GM18505 (cell line): ENCODE data around the gene FAT1.
"Not testable (repeated sequence)": the region's sequence is repeated elsewhere in the genome, so short reads cannot be mapped to it uniquely, and the experiment has no call there.

Experiments used
- ATAC-seq: cut with Tn5 transposase; IDR thresholded peaks from one replicate; pipeline ENCODE4 v1.9.1; 2021; ENCODE audit not compliant: unreplicated experiment
- POLR2A ChIP-seq: IDR thresholded peaks from 4 replicates; pipeline ENCODE4 v1.6.1; 2011; ENCODE audit warnings: borderline replicate concordance; ENCODE audit not compliant: insufficient read depth, insufficient read length; ENCODE audit errors: extremely low read depth

FAT1 gene

DNA sequence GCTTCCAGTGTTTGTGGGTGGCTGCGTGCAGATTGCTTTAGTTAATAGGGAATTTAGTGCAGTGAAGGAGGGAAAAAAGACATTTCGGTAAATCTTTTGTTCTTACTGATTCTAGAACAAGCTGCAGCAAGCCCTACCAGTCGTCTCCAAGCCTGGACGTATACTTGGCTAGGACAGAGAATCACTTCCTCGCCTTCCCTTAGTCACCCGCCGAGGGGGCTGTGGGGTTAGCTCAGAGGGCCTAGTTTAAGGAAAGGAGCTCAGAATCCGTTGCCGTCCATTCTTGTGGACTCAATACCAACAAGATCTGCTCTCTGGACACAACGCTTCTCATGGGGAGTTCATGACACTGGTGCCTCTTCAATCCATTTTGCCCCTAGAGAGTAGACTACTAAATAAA lies 36.3 kb upstream of the FAT1 start:
- no peak for ATAC-seq
- no peak for TF ChIP-seq POLR2A

DNA sequence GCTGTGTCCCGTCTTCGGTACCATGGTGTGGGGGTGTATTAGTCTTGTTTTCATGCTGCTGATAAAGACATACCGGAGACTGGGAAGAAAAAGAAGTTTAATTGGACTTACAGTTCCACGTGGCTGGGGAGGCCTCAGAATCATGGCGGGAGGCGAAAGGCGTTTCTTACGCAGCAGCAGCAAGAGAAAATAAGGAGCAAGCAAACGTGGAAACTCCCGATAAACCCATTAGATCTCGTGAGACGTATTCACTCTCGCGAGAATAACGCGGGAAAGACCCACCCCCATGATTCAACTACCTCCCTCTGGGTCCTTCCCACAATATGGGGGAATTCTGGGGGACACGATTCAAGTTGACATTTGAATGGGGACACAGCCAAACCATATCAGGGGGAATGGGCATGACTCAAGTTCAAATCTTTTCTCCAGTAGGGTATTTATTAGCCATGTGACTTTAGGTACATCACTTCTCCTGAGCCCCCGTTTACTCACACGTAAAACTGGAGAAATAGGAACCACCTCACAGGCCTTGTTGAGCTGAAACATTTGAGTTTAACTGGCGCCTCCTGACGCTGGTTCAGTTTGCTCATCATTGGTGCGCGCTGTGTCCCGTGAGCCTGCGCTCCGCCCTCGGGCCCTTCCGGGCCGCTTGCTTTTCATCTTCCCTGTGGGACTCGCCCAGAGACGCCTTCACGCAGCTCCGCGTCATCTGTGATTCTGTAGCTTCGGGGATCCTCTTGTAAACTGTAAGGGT lies 35.5 kb upstream of the FAT1 start:
- no peak for ATAC-seq
- no peak for TF ChIP-seq POLR2A

DNA sequence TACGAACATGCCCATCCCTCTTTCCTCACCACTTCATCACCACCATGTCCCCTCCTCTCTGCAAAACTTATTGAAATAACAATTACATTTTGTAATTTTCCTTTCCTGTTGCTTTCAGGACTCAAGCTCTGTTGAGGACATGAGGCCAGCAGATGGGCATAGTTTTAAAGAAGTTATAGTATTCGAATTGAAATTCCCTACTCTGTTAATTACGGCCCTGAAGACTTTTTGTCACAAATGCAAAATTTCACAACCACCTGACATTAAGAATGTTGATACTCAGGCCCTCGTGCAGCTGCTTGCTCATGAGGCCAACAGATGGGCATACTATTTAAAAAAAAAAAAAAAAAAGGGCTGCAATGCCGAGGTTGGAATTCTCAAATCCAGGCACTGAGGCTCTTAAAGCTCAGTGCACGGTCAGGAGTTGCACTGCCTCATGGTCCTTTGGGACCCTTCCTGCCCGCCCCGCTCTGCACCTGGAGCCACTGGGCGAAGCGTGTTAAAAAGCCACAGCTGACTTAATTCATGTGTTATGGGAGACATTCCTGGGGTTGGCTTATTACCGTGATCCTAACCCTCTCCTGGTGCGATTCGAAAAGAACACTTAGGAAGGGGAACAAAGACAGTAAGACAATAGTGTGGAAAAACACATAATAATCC lies 34.2 kb upstream of the FAT1 start:
- no peak for ATAC-seq
- no peak for TF ChIP-seq POLR2A

DNA sequence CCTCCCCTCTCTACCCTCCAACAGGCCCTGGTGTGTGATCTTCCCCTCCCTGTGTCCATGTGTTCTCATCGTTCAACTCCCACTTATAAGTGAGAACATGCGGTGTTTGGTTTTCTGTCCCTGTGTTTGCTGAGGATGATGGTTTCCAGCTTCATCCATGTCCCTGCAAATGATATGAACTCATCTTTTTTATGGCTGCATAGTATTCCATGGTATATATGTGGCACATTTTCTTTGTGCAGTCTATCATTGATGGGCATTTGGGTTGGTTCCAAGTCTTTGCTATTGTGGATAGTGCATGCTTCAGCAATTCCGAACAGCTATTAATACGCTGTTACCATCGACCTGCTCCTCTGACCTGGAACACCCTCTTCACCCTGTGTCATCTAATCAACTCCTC lies 32.9 kb upstream of the FAT1 start:
- ATAC-seq = not testable (repeated sequence)

DNA sequence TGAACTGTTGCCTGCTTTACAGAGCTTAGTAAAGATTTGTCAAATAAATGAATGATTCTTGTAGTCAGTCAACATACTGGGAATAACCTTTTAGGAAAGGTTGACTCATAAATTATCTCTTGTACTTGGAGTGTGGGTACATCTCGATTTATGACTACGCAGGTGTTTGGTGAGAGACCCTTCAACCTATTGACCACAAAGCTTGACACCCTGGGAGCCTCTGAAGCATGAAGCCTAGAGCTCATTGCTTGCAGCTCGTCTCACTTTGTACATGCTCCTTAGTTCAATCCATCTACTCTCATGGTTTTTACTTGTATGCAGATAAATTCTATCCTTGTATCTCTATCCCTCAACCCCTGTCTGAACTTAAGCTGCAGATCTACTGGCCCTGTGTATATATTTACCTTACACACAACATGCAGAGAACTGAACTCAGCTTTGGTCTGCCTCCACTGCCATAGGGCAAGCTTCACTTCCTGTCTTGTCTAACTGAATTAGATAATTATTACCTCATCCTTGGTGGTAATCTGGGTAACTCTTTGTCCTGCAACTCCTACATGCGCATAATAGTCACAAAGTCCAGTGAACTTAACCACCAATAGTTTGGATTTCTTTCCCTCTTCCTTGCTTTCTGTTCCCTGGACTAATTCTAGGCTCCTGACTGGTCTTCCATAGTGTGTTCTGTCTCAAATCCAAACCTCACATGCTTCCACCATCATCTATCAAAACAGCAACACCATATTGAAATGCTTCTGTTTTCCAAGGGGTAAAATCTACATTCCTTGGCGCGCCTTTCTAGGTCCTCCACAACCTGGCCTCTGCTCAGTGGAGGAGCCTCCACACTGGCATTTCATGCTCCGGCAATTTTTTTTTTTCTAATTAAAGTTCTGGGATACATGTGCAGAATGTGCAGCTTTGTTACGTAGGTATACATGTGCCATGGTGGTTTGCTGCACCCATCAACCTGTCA lies 32.2 kb upstream of the FAT1 start:
- no peak for ATAC-seq
- TF ChIP-seq POLR2A = no peak

DNA sequence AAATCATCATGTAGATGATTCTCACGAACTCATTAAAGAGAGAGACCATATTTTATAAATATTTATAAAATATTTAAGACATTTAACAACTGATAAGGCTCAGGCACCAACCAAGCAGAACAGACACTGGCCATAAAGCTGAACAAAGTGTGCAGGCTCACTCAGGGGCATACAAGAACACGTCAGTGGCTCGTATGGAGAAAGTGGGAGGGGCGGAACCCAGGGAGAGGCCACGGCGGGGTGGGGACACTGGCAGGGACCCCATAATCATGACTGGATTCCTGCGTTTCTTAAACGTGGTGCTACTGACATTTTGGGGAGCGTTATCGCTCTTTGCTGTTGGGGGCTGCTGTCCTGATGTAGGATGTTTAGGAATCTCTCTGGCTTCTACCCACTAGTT lies 31.3 kb upstream of the FAT1 start:
- ATAC-seq = no peak
- TF ChIP-seq POLR2A = no peak

DNA sequence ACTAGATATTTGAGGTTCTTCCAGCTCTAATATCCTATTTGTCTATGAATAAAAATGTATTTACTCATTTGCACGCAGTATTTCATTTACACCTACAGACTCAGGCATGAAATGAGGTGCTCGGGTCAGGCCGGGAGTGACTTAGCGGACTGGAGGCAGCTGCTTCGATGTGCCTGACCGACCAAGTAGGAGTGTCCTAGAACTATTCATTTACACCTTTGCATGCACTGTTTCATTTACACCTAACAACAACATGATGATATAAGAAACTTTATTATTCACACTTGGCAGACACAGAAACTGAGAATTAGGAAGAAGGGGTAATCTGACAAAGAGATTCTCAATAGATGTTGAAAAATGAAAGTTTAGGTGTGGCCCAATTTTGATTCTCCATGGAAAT lies 28.7 kb upstream of the FAT1 start:
- no peak for TF ChIP-seq POLR2A
- ATAC-seq = no peak

DNA sequence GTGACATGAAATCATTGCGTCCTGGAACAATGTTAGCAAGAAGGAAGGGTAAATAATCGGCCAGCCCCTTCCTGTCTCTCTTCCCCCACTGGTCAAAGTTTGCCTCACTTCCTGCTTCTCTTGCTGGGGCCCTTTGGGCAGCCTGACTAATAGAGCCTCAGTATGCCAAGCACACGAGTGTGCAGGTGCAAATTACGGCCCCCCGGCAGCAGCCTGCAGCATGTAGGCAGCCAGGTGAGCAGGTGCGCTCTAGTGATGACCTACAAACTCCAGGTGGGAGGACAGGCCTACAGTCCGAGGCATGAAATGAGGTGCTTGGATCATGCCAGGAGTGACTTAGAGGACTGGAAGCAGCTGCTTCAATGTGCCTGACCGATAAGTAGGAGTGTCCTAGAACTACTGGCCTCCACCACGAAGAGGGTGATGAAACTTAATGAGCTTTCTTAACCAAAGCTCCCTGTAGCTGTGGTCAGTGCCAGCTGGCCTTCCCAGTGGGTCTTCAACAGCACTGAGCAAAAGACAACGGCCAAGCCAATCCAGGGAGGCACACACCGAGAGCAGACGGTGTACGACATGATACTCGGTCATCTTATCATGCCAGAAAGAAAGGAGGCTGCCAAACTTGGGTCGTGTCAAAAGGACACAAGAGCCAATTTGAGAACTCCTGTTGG lies 26.1 kb upstream of the FAT1 start:
- no peak for ATAC-seq
- TF ChIP-seq POLR2A = no peak

DNA sequence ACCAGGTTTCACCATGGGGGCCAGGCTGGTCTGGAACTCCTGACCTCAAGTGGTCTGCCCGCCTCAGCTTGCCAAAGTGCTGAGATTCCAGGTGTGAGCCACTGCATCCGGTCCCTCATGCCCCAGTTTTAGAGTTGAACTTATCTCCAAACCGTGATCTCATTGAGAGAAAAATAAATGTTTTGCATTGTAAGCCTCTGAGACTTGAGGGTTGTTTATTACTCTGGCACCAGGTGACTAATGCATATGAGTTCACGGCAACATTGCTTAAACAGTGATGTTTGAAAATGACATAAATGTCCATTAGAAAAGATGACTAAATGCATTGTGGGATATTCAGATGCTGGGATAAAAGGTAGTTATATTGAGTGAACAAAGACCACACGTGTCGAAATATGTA lies 22.9 kb upstream of the FAT1 start:
- no peak for ATAC-seq
- TF ChIP-seq POLR2A = no peak

DNA sequence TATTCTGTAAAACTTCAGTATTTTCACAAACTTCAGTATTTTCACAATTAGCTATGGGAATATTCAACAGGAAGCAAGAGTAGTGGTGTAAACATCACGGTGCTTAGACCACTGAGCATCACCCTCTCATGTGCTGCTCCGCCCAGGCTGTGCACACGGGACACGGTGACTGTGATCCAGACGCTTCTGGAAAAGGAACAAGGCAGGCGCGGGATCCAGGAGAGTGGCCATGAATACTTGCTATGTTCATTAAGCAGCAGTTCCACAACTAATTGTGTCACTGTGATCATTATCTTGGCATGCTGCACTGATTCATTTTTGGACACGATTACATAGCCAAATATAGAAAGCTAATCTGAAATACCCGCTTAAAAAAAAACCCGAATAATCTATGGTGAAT lies 19.6 kb upstream of the FAT1 start:
- TF ChIP-seq POLR2A = no peak
- no peak for ATAC-seq

DNA sequence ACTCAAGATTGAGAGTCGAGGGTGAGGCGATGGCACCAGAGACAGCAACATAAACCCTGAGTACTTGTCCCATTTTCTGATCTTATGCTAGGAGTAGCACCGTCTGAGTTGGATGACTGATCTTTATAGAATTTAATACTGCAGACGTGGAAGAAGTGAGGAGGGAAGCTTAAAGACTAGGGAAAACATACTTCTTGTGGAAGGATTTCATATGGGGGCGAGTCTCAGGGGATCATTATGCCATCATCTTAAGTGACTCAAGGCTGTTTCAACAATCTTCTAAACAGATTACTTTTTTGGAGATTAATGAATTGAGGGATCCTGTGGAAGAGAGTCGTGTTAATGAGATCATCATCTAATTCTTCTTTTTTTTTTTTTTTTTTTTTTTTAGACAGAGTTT lies 17.2 kb upstream of the FAT1 start:
- TF ChIP-seq POLR2A = no peak
- ATAC-seq = no peak

DNA sequence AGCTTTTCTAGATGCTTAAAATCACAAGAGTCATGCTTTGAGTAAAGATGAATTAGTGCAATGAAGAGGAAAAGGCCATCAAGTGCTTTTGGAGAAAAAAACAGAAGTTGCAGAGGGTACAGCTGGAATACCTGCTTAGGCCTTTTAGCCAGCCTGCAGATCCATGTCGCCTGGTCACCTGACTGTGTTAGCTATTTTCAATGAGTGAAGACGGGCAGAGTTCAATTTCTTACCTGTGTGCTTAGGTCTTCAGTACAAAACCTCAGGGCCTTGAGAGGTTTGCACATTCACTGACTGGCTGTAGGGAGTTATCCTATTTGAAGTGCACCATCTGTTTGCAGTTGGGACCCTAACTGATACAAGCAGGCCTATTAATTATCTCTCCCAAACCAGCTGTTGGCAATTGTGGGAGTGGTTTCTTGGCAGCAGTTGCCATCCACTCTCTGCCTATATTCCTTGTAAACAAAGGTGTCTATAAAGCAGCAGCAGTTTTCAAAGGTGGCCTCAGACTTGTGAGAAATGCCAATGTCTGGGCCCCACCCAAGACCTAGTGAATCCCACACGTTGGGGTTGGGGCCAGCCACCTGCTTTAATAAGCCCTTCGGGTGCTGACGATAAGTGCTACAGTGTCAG lies 16.3 kb upstream of the FAT1 start:
- TF ChIP-seq POLR2A = no peak
- ATAC-seq = no peak

DNA sequence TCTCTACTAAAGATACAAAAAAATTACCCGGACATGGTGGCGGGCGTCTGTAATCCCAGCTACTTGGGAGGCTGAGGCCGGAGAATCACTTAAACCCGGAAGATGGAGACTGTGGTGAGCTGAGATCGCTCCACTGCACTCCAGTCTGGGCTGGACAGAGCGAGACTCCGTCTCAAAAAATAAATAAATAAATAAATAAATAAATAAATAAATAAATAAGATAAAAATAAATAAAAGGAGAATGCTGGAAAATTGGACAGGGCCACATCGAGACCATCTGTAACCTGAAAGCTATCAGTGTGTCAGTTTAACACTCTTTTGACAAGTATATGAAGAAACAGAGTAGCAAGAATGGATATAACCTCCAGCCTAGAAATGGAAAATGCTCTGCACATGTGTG lies 15.7 kb upstream of the FAT1 start:
- no peak for TF ChIP-seq POLR2A
- ATAC-seq = no peak

DNA sequence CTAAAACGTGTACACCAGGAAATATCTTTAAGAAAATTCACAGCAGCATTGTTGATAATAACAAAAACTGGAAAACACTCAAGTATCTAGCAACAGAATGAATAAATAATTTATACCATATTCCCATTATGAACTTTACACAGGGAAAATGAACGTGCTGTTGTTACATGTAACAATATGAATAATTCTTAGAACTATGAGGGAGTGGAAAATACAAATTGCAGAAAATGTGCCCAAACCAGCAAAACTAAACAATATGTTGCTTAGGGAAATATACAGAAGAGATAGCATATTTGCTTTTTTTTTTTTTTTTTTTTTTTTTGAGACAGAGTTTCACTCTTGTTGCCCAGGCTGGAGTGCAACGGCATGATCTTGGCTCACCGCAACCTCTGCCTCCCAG lies 14.8 kb upstream of the FAT1 start:
- TF ChIP-seq POLR2A = no peak
- no peak for ATAC-seq

DNA sequence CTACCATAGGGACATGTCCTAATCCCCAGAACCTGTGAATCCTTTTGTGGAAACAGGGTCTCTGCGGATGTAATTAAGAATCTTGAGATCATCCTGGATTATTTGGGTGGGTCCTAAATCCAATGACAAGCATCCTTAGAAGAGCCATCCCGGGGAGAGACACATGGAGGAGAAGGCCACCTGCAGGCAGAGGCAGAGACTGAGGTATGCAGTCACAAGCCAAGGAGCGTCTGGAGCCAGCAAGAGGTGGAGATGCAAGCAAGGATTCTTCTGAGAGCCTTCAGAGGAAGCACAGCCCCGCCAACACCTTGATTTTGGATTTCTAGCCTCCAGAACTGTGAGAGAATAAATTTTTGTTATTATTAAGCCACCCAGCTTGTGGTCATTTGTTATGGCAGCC lies 13.8 kb upstream of the FAT1 start:
- ATAC-seq = no peak
- TF ChIP-seq POLR2A = no peak
